ENCODE results near the gene MYADM. TPM values are rescaled to one million over a fixed set of nuclear protein-coding genes. Genes with fewer than 3 reads are reported as not detected.
A peak's percentile ranks its signal among the peaks of the same experiment; 100 is the strongest.

MYADM gene
- total RNA-seq: 100 to 1,000 TPM in 1 of 4 donors, 10 to 100 TPM in 3; 22.7 to 386 (median 77.4) TPM

GRCh38 chr19:53867225-53868090 lies at the start of gene MYADM:
MYADM (plus strand) TSS chr19:53867883; CDS start chr19:53873530, 5,647 bp downstream.
- Histone ChIP-seq H3K36me3 (no peaks in the 10 kb centered on the region), H3K9me3 (no peaks in the 10 kb centered on the region), H3K27me3 (no peaks in the 10 kb centered on the region), H3K4me1 (no peaks in the 10 kb centered on the region), H3K4me3 (peak within 1 kb of the TSS; percentile 74 to 92), H3K27ac (peak within 1 kb of the TSS; percentile 86 to 99)
- intact Hi-C loops (cut with DNase I; ENCODE audit: low total_unique reads): no loop called here
- TF ChIP-seq CTCF (IDR thresholded peaks at IDR 0.05) (peak in 1 of 4 experiments; percentile 15), POLR2A (IDR thresholded peaks at IDR 0.05) (peak; percentile 43 to 86)
- DNase-seq: peak; percentile 100

- TF ChIP-seq POLR2A (IDR thresholded peaks at IDR 0.05) (no peak), CTCF (IDR thresholded peaks at IDR 0.05) (no peak)
- H3K9me3 ChIP-seq: no peaks in the 10 kb centered on the region
- intact Hi-C loops (cut with DNase I; ENCODE audit: low total_unique reads): no loop called here
- no peak for DNase-seq
- H3K36me3 ChIP-seq: no peaks in the 10 kb centered on the region
- no peak overlapping the region for H3K27ac ChIP-seq
- H3K27me3 ChIP-seq: no peaks in the 10 kb centered on the region
- H3K4me3 ChIP-seq: no peak overlapping the region
- no peaks in the 10 kb centered on the region for H3K4me1 ChIP-seq
Observed at GRCh38 chr19:53818756-53819155, 48.9 kb upstream of the MYADM start.

- no peak overlapping the region for H3K27ac ChIP-seq
- no peaks in the 10 kb centered on the region for H3K9me3 ChIP-seq
- TF ChIP-seq POLR2A (IDR thresholded peaks at IDR 0.05) (no peak), CTCF (IDR thresholded peaks at IDR 0.05) (no peak)
- no peak for DNase-seq
- no peaks in the 10 kb centered on the region for H3K4me1 ChIP-seq
- H3K27me3 ChIP-seq: no peaks in the 10 kb centered on the region
- no peaks in the 10 kb centered on the region for H3K36me3 ChIP-seq
- intact Hi-C loops (cut with DNase I; ENCODE audit: low total_unique reads): no loop called here
- H3K4me3 ChIP-seq: no peak overlapping the region
Observed at GRCh38 chr19:53819861-53820260, 47.8 kb upstream of the MYADM start.

- no peak for TF ChIP-seq POLR2A (IDR thresholded peaks at IDR 0.05)
- TF ChIP-seq CTCF (IDR thresholded peaks at IDR 0.05): no peak
- no peaks in the 10 kb centered on the region for H3K36me3 ChIP-seq
- H3K4me1 ChIP-seq: no peaks in the 10 kb centered on the region
- H3K4me3 ChIP-seq: no peak overlapping the region
- no peak overlapping the region for H3K27ac ChIP-seq
- intact Hi-C loops (cut with DNase I; ENCODE audit: low total_unique reads): no loop called here
- H3K27me3 ChIP-seq: no peaks in the 10 kb centered on the region
- DNase-seq: no peak
- H3K9me3 ChIP-seq: no peaks in the 10 kb centered on the region
Observed at GRCh38 chr19:53823380-53824120, 44.1 kb upstream of the MYADM start.

GRCh38 chr19:53824134-53824611 lies 43.5 kb upstream of the MYADM start, which contains the start of gene NLRP12:
NLRP12 (minus strand) TSS chr19:53824314; CDS start chr19:53824174, 140 bp downstream.
- DNase-seq: no peak
- Histone ChIP-seq H3K36me3 (no peaks in the 10 kb centered on the region), H3K27me3 (no peaks in the 10 kb centered on the region), H3K9me3 (no peaks in the 10 kb centered on the region), H3K4me1 (no peaks in the 10 kb centered on the region), H3K4me3 (no peak within 1 kb of the TSS), H3K27ac (no peak within 1 kb of the TSS)
- TF ChIP-seq CTCF (IDR thresholded peaks at IDR 0.05) (no peak), POLR2A (IDR thresholded peaks at IDR 0.05) (no peak)
- intact Hi-C loops (cut with DNase I; ENCODE audit: low total_unique reads): no loop called here

Measured in uterus (tissue), 4 donors.